Kidney glomerular epithelial cell (primary cell): Measurements from ENCODE around the gene TNFRSF14.

ENCODE experiments used
- DNase-seq: peaks from one replicate; lab custom pipeline; 2025; lab: John Stamatoyannopoulos, UW

TNFRSF14 gene

DNA sequence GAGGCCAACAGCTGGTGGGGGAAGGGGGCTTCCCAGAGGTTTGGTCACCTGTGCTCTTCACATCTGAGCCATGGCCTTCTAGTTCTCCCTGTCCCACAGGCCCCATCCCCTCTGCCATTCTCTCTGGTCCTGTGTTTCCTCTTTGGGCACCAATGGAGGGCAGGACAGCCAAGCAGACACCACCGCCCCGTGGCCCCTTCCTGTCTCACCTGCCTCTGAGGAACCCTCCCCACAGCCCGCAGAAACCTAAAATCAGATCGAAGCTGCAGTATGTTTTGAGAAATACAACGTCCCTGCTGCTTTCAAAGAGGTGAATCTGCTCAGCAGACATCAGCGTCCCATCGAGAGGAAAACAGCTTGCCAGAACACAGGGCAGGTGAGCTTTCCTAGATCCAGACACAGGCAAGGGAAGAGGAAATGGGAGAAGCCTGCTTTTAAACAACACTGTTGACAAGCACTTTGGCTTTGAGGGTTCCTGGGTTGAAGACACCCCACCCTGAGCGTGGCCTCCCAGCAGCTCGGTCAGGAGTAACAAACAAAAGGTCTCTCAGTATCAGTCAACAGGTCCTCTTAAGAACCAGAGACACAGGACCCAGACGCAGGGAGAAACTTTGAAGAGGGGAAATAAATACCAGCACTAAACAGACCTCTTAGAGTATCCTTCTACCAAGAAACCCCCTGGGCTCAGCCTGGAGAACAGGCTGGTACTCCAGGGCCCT is 32.1 kb upstream of the TNFRSF14 start:
- no peak for DNase-seq

DNA sequence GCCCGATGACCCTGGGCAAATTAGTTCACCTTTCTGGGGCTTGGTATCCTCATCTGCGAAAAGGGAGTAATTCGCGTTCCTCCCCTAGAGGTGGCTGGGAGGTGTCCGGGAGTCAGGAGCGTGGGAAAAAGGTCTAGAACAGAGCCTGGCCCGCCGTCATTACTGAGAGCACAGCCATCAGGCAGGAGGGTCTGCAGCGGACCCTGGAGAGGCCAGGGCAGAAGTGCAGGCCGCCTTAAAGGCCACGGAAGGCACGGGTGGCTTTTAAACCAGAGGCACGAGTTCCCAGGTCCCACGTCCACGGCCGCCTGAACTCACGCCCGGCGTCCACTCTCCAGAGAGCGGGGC is 30.6 kb upstream of the TNFRSF14 start:
- no peak for DNase-seq

DNA sequence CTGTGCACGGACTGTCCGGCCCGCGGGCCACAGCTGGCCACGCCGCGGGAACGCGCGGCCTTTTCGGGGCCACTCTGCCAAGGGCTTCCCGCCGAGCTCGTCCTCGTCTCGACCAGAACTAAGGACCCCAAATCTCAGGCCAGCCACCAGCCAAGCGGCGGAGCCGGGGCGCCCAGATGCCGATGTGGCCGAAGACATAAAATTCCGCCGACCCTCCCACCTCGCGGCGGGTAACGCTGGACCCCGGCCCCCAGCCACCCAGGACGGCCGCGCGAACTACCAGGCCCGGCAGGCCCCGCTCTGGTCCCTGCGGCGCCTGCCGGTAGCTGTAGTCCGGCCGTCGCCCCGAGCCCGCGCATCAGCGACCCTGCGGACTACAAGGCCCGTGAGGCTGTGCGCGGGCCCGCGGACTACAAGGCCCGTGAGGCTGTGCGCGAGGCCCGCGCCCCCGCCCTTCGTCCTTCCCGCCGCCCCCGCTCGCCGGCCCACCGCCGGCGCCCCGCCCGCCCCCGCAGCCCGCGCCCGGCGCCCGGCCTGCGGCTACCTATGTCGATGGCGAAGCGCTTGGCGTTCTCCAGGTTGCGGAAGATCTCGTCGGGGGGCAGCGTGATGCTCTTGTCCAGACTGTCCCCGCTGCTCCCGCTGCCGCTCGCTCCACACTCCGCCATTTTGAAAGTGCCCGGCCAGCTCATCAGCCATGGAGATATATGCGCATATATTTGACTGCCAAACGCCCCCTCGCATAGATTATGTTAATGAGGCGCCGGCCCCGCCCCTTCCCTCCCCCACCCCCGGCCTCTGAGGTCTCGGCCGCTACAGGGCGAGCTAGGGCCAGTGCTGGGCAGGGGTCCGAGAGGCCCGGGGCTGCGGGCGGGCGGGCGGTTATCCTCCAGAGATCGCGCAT is 30.0 kb upstream of the TNFRSF14 start, which contains the start of gene PANK4:
TSS of gene PANK4 (minus strand) at position 677 of the 904 bp plus-strand sequence. CDS start at position 668, 9 bp downstream.
- peak; percentile 88 for DNase-seq

DNA sequence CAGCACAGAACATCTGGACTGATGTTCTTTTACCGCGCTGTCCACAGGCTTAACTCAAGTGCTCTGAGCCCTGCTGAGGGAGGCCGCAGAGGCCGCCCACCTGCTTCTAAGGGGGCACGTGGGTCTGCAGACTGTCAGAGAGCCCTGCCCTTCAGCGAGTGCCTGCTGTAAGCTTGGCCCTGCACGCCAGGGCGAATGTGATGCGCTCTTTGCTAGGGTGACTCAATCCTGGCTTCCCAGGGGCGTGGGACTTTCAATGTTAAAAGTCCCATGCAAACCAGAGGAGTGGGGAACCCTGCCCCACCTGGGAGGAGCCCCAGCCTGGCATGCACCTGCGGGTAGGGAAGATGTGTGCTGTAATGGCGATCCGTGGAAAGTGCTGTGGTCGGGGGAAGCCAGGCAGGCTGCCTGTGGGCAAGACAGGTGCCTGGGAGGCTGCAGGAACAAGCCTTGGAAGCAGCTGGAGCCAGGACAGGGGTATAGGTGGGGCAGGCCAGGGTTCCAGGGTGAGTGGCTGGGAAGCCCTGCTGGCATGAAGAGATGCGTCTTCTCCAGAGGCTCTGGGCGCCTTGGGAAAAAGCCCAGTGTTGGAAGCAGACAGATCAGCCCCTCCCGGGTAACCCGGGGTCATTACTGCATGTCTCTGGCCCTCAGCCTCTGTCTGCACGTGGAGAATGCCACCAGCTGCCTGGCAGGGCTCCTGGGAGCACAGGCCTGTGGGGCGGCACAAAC is 29.2 kb upstream of the TNFRSF14 start:
- no peak for DNase-seq

DNA sequence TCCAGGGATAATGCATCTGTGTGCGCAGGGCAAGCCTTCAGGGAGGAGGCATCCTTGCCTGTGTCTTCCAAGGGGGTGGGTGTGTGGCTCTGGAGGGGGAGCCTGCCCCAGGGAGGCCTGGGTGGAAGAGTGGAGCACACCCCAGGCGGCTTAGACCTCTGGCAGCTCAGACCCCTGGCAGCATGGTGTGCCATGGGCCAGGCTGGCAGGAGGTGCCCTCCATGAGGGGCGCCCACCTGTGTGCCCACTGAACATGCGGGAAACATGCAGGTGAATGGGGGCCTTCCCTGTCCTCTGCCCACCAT is 28.7 kb upstream of the TNFRSF14 start:
- DNase-seq, result no peak

DNA sequence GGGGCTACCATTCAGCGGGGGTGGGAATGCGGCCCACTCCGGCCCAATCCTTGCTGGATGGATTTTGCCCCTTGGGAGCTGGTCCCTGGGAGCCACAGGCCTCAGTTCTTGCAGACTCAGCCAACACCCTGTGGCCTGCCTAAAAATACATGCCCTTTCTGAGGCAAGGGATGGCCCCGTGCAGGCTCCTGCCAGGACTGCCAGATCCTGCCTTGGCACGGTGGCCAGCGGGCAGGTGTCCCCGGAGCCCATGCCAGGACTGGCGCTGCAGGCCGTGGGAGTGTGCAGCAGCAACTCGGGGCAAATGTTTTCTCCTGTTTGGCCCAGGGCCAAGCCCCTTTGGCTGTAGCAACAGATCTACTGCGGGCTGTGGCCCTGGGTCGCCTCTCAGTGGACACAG is 28.2 kb upstream of the TNFRSF14 start:
- no peak for DNase-seq

DNA sequence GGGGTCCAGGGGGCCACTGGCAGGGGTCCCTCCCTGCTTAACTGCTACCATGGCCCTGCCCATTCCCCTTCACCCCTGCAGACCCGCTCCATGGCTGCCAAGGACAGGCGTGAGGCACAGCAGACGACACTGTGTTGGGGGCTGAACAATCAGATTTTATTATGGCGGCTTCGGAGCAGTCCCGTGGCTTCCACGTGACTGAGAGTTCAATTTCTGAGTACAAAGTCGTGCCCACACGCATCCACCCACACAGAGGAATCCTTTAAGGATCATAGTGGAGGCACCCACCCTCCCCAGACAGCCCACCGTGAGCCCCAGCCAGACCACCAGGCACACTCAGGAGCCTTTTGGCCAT is 27.6 kb upstream of the TNFRSF14 start:
- no peak for DNase-seq

DNA sequence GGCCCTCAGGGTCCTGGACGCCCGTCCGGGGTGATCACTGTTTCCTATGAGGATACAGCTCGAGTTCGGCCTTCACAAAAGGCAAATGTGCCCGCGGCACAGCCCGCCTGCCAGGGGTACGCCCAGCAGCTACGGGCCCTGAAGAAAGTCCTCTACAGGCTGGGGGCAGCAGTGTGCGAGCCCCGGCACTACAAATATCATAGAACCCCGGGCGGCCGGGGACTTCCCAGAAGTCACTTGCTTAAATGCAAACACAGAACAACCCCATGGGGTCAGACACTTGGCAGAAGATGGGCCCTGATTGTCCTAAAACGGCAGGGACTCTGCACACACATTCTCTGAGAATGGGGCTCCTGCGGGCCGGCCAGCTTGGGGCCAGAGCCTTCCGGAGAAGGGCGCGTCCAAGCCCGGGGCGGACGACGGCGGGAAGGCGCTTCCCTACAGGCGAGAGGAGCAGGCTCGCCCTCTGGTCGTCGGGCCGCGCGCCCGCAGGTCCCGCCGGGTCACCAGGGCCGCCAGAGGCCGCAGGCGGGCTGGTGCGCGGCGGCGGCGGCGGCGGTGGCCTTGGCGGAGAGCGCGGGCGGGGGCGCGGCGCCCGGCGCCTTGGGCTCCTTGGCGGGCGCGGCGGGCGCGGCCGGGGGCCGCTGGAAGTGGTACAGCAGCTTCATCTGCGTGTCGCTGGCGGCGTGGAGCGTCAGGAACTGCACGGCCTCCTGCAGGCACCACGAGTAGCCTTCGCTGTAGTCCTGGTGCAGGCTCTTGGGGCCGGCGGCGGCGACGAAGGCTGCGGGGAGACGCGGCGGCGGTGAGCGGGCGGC is 27.0 kb upstream of the TNFRSF14 start:
- DNase-seq, result no peak

DNA sequence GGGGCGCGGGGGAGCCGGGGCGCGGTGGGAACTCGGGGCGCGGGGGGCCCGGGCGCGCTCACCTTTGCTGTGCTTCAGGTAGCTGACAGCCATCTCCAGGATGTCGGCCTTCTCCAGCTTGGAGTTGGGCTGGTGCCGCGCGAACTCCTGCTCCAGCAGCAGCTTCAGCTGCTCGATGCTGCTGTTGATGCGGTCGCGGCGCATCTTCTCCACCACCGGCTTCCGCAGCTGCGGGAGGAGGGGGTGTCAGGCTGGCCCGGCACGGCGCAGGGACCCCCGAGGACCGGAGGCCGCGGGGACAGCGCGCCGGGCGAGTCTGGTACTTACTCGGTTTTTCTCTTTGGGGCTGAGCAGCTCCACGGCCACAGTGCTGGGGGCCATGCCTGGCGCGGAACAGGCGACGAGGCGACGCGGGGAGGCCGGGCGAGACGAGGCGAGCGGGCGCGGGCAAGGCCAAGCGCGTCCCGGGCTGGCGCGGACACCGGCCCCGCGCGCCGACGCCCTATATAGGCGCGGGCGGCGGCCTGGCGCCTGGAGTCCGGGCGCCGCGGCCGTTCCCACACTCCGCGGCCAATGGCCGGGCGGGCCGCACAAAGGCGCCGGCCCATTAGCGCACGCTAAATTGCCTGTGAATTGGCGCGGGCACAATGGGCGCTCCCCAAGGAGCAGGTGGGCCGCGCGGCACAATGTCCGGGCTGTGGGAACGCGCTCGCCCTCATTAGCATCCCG is 26.2 kb upstream of the TNFRSF14 start, which contains the start of gene HES5:
TSS of gene HES5 (minus strand) at position 480 of the 729 bp plus-strand sequence. CDS start at position 381, 99 bp downstream.
- DNase-seq, result no peak

DNA sequence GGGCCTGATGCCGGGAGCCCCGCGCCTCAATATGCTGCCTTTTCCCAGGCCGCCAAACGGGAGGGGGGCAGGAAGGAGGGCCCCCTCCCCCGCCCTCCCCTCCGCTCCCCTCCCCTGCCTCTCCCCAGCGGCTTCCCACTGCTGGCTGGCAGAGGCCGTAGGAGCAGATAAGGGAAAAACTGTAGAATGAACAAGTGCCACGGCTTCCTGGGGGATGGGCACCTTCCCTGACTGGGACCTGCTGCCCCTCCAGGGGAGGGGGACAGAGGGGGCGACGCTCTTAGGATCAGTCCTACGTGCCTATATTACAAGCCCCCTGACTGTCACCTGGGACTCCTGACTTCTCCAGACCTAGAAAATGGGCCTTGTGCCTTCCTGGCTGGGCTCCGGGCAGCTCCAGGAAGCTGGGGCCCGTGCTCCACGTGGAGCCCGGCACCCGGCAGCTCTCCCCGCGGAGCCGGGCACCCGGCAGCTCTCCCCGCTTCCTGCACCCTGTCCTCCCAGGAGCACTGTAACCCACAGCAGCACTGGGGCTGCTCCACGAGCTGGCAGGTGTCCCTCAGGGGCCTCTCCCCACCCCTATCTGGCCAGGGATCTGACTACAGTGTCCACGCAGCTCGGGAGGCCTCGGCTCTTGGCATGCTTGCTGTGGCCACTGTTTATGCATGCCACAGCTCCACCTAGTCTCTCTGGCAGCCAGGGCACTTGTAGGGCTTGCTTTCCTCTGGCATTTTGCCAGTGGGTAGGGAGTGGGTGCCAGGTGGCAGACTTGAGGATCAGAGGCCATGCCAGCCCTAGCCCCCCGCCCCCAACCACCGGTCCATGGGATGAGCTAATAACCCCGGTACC is 25.4 kb upstream of the TNFRSF14 start:
- DNase-seq, result no peak

DNA sequence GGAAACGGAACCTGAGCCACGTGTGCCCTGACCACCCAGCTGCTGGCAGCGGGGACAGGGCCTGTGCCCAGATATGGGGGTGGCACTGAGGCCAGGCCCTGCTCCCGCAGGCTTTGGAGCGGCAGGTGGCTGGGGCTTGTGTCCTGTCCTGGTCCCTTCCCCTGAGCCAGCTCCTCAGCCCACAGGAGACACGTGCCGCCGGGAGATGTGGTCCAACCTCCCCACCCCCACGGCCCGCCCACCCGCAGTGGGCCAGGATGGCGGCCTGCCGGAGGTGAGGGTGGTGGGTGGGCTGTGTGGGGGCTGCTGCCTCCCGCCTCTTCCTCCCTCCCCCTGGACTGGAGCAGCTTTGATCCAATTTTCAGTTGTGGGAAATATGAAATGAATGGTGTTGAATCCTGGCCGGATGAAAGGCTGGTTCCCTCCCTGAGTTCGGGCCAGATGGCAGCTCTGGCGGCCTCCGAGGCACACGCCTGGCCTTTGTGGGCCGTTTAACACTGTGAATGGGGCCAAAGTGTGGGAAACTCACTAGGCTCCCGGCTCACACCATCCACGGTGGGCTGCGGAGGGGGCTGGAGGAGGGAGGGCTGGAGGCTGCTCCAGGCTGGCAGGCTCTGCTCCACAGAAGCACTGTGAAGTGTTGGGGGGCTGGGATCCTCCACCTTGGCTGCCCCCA is 23.5 kb upstream of the TNFRSF14 start:
- no peak for DNase-seq

DNA sequence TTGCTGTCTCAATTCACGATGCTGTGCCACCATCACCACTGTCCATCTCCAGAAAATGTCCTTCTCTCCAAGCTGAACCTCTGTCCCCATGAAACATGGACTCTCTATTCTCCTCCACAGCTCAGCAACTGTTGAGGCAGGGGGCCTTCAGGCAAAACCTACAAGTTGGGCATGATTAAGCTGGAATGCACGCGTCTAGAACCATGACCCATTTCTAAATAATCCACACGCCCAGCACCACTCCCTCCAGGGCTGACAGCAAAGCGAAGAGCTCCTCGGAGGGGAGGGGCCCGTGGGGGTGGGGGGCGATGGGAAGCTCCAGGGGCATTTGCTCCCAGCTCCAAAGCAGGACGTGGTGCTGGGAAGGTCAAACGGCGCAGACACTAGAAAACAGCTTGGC is 22.8 kb upstream of the TNFRSF14 start:
- DNase-seq, result no peak

DNA sequence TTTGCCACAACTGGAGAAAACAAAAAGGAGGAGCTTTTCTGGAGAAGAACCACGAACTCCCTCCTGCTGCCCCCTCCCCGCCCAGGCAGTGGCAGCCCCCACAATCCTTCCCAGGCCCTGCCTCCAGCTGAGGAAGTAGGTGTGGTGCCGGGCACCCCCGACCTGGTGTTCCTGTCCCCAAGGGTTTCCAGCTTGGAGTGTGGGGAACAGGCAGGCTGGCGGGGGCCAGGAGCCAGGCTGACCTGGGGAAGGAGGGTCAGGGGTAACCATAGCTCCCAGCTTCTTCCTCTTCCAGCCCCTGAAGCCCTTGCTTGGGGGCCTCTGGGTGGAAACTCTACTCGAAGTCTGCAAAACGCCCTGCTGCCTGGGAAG is 21.9 kb upstream of the TNFRSF14 start:
- DNase-seq, result no peak

DNA sequence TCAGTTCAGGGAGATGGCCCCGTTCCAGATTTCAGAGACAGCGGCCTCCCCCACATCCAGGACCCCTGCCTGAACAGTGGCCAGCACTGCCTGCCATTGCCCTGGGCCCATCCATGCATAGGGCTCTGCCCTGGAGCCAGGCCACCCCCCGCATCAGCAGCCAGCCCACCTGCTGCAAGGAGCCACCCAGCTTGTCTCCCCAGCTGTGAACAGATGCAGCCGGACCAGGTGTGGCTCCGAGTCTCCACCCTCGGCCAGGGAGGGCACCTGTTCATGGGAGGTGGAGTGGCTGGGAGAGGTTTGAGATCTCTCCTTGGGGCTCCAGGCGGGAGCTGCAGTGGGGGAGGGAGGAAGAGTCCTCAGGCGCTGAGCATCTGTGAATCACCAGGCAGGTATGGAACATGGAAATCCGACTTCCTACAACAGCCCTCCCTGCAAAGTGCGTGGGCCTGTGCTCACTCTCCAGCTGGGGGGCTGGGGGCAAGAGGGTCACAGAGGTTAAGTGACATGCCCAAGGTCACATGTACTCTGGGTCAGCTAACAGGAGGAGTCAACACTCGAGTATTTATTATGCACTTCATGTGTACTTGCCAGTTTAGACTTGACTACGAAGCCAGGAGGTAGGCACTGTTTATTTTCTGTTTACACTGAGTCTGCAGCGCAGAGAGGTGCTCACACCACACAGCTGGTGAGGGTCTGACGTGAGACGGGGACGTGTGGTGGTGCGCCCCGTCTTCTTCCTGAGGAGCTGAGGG is 21.3 kb upstream of the TNFRSF14 start:
- DNase-seq, result peak; percentile 66

DNA sequence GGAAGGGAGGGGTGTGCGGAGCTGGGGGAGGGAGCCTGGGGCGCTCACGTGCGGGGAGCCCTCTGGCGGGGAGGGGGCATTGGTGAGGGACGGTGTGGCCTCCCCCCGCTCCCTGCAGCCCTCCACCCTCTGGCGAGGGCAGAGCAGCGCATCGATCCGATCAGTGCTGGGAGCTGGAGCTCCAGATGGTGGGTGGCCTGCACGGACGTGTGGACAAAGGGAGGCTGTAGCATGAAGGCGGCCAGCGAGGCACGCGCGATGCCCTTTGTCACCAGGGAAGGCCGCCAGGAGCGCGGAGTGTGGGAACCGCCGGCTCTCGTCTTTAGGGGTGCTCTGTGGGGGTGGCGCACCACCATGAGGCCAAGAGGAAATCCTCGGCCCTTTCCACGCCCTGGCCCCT is 20.7 kb upstream of the TNFRSF14 start:
- no peak for DNase-seq

DNA sequence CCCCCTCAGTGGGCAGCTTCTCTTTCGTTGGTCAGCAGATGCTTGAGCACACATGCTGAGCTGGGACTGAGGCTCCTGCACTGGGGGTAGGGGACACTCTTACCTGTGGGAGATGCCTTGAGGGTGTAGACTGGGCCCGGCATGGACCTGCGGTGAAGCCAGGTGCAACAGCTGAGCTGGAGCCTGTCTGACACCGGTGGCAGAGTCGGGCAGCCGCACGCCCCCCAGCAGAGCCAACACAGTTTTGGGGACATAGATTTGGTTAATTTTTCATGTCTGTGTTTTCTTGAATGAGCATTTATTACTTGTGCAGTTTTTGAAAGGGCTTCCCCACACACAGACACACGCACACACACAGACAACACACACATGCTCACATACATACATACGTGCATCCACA is 20.2 kb upstream of the TNFRSF14 start:
- no peak for DNase-seq

DNA sequence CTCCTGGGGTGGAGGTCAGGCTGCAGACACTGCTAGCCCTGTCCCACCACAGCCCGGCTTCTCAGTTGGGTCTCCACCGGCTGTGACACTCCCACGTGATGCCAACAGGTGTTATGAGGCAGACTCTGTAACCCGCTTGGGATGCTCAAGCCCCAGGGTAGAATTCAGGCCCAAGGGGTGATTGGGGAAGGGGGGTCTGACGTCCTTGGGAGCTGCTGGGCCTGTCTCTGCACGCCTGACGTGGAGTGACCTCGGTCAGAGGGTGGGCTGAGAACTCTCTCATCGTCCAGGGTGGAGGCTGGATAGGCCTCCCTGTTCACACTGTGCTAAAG is 18.4 kb upstream of the TNFRSF14 start:
- DNase-seq, result no peak

DNA sequence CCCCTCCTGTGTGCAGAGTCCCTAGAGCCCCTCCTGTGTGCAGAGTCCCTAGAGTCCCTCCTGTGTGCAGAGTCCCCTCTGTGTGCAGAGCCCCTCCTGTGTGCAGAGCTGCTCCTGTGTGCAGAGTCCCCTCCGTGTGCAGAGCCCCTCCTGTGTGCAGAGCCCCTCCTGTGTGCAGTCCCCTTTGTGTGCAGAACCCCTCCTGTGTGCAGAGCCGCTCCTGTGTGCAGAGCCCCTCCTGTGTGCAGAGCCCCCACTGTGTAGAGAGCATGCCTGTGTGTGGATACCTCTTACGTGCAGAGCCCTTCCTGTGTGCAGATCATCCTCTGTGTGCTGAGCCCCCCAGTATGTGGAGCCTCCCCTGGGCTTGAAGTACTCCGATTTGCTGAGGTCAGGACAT is 17.8 kb upstream of the TNFRSF14 start:
- DNase-seq, result no peak

DNA sequence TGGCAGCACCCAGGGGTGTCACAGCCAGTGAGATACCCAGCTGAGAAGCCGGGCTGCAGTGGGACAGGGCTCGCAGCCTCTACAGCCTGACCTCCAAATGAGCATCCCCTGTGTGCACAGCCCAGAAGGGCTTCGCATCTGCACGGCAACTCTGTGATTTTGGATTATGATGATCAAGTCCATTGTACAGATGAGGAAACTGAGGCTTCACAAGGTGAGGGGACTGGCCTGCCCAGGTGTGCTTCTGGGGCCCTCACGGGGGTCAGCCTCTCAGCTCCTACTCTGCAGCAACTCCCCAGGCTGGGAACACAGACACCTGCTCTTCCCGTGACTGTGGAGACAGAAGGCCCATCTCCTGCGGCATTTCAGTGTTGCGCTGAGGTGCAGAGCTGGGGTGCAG is 17.3 kb upstream of the TNFRSF14 start:
- DNase-seq, result no peak
